Loucy (cell line): Measurements from ENCODE around the gene PTGFRN.

ENCODE experiments used
- H2AFZ ChIP-seq: fragments of 200-600 bp; sonication (generic); 2 replicates; pipeline ENCODE4 v1.6.0; 2016; ENCODE audit warnings: antibody characterized with exemption, mild to moderate bottlenecking, low read length, moderate library complexity
- H3F3A ChIP-seq: fragments of 200-600 bp; 2 replicates; pipeline ENCODE4 v1.6.0; 2016; ENCODE audit warnings: antibody characterized with exemption, low read depth, mild to moderate bottlenecking
- H3K27me3 ChIP-seq: fragments of 200-600 bp; sonication (generic); 2 replicates; pipeline ENCODE4 v1.6.1; 2014; ENCODE audit warnings: low read length, mild to moderate bottlenecking; ENCODE audit not compliant: insufficient read depth, poor library complexity, severe bottlenecking
- H3K36me3 ChIP-seq: fragments of 200-600 bp; sonication (generic); 2 replicates; pipeline ENCODE4 v1.6.1; 2016; ENCODE audit warnings: low read length; ENCODE audit not compliant: insufficient read depth
- H3K4me1 ChIP-seq: fragments of 200-600 bp; sonication (generic); 2 replicates; pipeline ENCODE4 v1.5.1; 2014; ENCODE audit warnings: low read length, mild to moderate bottlenecking; ENCODE audit not compliant: insufficient read depth, poor library complexity, severe bottlenecking
- H3K4me2 ChIP-seq: fragments of 200-600 bp; sonication (generic); 2 replicates; pipeline ENCODE4 v1.6.0; 2014; ENCODE audit warnings: antibody characterized with exemption, low read length, low read depth, mild to moderate bottlenecking; ENCODE audit not compliant: poor library complexity, severe bottlenecking
- H3K4me3 ChIP-seq: fragments of 200-600 bp; sonication (generic); 2 replicates; pipeline ENCODE4 v1.5.1; 2014; ENCODE audit warnings: low read length, mild to moderate bottlenecking, mixed read lengths; ENCODE audit not compliant: poor library complexity, severe bottlenecking
- H3K79me2 ChIP-seq: fragments of 200-600 bp; sonication (generic); 2 replicates; pipeline ENCODE4 v1.6.1; 2014; ENCODE audit warnings: low read length; ENCODE audit not compliant: insufficient read depth
- H3K9ac ChIP-seq: fragments of 200-600 bp; sonication (generic); 2 replicates; pipeline ENCODE4 v1.6.0; 2014; ENCODE audit warnings: mild to moderate bottlenecking, low read depth, low read length, moderate library complexity; ENCODE audit not compliant: poor library complexity, severe bottlenecking
- H3K9me2 ChIP-seq: fragments of 200-600 bp; sonication (generic); replicated peaks from 2 replicates; pipeline ENCODE4 v1.6.1; 2016; ENCODE audit warnings: low read depth, low read length, mixed read lengths
- H3K9me3 ChIP-seq: fragments of 200-600 bp; sonication (generic); 2 replicates; pipeline ENCODE4 v1.6.1; 2014; ENCODE audit warnings: mild to moderate bottlenecking, antibody characterized with exemption, low read length, low read depth; ENCODE audit not compliant: insufficient read depth
- H4K20me1 ChIP-seq: fragments of 200-600 bp; sonication (generic); 2 replicates; pipeline ENCODE4 v1.6.0; 2014; ENCODE audit warnings: antibody characterized with exemption, low read length, mild to moderate bottlenecking; ENCODE audit not compliant: insufficient read depth, poor library complexity, severe bottlenecking
- EZH2phosphoT487 ChIP-seq: fragments of 200-600 bp; IDR thresholded peaks from 2 replicates; pipeline ENCODE4 v1.6.1; 2018; ENCODE audit warnings: antibody characterized with exemption, mild to moderate bottlenecking, moderate library complexity, borderline replicate concordance
- TF ChIP-seq, protein P1 (sequence below): fragments of 200-600 bp; sonication (generic); conservative IDR thresholded peaks from 2 replicates; pipeline ENCODE4 v1.5.1; 2014; ENCODE audit warnings: mild to moderate bottlenecking, antibody characterized with exemption, low read length

PTGFRN gene

DNA sequence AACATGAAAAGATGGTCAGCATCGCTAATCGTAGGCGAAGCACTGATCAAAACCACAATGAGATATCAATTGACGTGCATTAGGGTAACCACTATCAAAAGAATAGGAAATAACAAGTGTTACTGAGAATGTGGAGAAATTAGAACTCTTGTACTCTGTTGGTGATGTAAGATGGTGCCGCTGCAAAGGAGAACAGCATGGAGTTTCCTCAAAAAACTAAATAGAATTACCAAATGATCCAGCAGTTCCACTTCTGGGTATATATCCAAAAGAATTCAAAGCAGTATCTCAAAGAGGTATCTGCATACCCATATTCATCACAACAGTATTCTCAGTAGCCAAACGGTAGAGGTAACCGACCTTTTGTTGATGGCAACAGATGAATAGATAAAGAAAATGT, 83.6 kb downstream of the PTGFRN start:
- no peak overlapping the region for H3K9ac ChIP-seq
- TF ChIP-seq, protein P1, sequence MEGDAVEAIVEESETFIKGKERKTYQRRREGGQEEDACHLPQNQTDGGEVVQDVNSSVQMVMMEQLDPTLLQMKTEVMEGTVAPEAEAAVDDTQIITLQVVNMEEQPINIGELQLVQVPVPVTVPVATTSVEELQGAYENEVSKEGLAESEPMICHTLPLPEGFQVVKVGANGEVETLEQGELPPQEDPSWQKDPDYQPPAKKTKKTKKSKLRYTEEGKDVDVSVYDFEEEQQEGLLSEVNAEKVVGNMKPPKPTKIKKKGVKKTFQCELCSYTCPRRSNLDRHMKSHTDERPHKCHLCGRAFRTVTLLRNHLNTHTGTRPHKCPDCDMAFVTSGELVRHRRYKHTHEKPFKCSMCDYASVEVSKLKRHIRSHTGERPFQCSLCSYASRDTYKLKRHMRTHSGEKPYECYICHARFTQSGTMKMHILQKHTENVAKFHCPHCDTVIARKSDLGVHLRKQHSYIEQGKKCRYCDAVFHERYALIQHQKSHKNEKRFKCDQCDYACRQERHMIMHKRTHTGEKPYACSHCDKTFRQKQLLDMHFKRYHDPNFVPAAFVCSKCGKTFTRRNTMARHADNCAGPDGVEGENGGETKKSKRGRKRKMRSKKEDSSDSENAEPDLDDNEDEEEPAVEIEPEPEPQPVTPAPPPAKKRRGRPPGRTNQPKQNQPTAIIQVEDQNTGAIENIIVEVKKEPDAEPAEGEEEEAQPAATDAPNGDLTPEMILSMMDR: no peak
- TF ChIP-seq EZH2phosphoT487: no peak
- no peaks in the 10 kb centered on the region for H3K9me3 ChIP-seq
- no peaks in the 10 kb centered on the region for H3F3A ChIP-seq
- H2AFZ ChIP-seq: no peak overlapping the region
- no peaks in the 10 kb centered on the region for H3K27me3 ChIP-seq
- no peak overlapping the region for H3K4me3 ChIP-seq
- H3K79me2 ChIP-seq: no peaks in the 10 kb centered on the region
- H3K9me2 ChIP-seq: no peaks in the 10 kb centered on the region
- H3K36me3 ChIP-seq: no peaks in the 10 kb centered on the region
- no peak overlapping the region for H3K4me2 ChIP-seq
- no peaks in the 10 kb centered on the region for H4K20me1 ChIP-seq
- peaks cover 7% of the 10 kb centered on the region for H3K4me1 ChIP-seq

DNA sequence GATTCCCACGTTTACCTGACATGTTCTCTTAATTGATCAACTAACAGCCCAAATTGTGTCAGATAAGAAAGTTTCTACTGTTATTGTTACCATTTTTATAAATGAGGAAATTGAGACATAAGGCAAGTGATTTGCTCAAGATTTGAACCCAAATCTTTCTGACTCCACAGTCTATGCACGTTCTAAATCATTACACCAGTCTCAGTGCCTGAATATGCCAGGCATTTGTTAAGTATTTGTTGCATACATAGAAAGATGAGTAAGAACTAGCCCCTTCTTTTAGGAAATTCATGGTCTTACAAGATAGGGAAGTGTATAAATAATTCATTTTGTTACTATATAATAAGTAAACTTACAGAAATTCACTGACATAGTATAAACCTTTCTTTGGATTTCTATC, 84.7 kb downstream of the PTGFRN start:
- no peaks in the 10 kb centered on the region for H3K9me3 ChIP-seq
- no peaks in the 10 kb centered on the region for H3F3A ChIP-seq
- no peak for TF ChIP-seq EZH2phosphoT487
- H3K4me1 ChIP-seq: peaks cover 7% of the 10 kb centered on the region
- H3K4me2 ChIP-seq: no peak overlapping the region
- no peaks in the 10 kb centered on the region for H3K36me3 ChIP-seq
- no peaks in the 10 kb centered on the region for H3K79me2 ChIP-seq
- H4K20me1 ChIP-seq: no peaks in the 10 kb centered on the region
- no peak overlapping the region for H3K4me3 ChIP-seq
- no peaks in the 10 kb centered on the region for H3K9me2 ChIP-seq
- no peaks in the 10 kb centered on the region for H3K27me3 ChIP-seq
- no peak overlapping the region for H3K9ac ChIP-seq
- no peak overlapping the region for H2AFZ ChIP-seq

- Histone ChIP-seq H3K27me3 (no peaks in the 10 kb centered on the region), H4K20me1 (no peaks in the 10 kb centered on the region), H3K79me2 (no peaks in the 10 kb centered on the region), H3F3A (no peaks in the 10 kb centered on the region), H3K36me3 (no peaks in the 10 kb centered on the region), H3K4me3 (no peak overlapping the region), H3K9me3 (no peaks in the 10 kb centered on the region), H2AFZ (no peak overlapping the region), H3K9ac (no peak overlapping the region), H3K4me2 (no peak overlapping the region), H3K9me2 (no peaks in the 10 kb centered on the region), H3K4me1 (no peaks in the 10 kb centered on the region)
- TF ChIP-seq, protein P1: no peak
- TF ChIP-seq EZH2phosphoT487: no peak
These were observed 87.3 kb downstream of the PTGFRN start for GRCh38 chr1:116997066-116997465.

DNA sequence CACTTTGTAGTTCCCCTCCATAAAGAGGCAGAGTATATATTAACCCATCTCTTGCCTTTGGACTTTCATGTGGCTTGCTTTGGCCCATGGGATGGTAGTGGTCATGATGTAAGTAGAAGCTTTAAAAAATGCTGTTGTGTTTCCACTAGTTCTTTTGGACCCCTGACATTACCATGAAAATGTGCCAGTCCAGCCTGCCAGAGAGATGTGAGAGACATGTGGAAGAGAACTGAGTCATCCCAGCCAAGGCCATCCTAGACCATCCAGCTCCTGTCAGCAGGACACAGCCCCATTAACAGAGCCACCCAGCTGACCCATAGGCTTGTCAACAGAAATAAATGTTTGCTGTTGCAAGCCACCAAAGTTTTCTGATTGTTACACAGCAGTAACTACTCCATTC, 87.9 kb downstream of the PTGFRN start:
- Histone ChIP-seq H3K9me3 (no peaks in the 10 kb centered on the region), H3K9me2 (no peaks in the 10 kb centered on the region), H2AFZ (no peak overlapping the region), H3K36me3 (no peaks in the 10 kb centered on the region), H3K4me3 (no peak overlapping the region), H3K4me1 (no peaks in the 10 kb centered on the region), H3F3A (no peaks in the 10 kb centered on the region), H4K20me1 (no peaks in the 10 kb centered on the region), H3K4me2 (no peak overlapping the region), H3K79me2 (no peaks in the 10 kb centered on the region), H3K9ac (no peak overlapping the region), H3K27me3 (no peaks in the 10 kb centered on the region)
- no peak for TF ChIP-seq EZH2phosphoT487
- TF ChIP-seq, protein P1: no peak
